HG02588 (cell line): Measurements from ENCODE around the gene ARL14EPL.
"Not testable (repeated sequence)": the region's sequence is repeated elsewhere in the genome, so short reads cannot be mapped to it uniquely, and the experiment has no call there.

ENCODE experiments used
- ATAC-seq: cut with Tn5 transposase; IDR thresholded peaks from one replicate; pipeline ENCODE4 v1.9.1; 2021; ENCODE audit warnings: mild to moderate bottlenecking, moderate library complexity; ENCODE audit not compliant: unreplicated experiment

Gene ARL14EPL

DNA sequence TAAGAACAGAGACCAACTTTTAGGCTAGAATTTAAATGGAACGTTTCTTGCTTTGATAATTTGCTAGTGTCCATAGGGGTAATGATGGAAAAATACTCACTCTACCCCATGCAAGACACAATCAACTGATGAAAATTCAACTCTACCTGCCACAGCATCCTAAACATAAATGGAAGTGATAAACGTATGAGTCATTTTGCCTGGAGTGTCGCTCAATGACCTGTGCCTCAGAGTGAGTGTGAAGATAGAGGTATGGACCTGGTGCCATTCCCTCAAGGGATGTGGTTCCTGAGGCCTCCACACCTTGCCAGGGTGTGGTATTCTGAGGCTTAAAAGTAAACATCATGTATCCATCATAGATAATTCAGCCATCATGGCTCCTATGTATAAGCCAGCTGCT, 14.0 kb downstream of the ARL14EPL start:
- no peak for ATAC-seq

DNA sequence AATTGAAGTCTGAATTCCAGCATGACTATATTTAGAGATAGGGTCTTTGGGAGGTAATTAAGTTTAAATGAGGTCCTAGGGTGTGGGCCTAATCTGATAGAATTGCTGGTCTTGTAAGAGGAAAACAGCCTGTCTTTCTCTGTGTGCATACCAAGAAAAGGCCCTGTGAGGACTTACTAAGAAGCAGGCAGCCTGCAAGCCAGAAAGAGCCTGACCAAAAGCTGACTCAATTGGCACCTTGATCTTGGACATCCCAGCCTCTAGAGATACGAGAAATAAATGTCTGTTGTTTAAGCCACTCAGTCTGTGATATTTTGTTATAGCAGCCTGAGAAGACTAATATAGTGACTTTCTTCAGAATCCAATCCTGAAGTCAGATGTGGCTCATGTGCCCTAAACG, 14.6 kb downstream of the ARL14EPL start:
- no peak for ATAC-seq

DNA sequence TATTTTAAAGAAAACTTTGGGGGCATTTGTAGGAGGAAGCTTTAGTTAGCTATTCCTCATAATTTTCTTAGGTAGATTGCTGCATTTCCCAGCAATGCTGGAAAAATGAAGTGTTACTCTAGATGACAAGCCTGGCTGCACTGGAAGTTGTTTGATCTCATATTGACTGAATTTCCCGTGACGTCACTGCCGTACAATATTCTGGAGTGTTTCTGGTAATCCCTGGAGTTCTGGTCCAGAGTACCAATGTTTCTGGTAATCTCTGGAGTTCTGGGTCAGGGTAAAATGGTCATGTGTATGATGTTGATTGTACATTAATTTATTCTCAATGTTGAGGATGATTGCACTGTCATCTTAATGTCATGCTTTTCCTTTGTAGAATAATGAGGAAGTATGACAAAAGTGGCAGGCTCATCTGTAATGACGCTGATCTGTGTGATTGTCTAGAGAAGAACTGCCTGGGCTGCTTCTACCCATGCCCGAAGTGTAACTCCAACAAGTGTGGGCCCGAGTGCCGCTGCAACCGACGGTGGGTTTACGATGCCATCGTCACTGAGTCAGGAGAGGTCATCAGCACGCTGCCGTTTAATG, 26.2 kb downstream of the ARL14EPL start:
- ATAC-seq, result no peak

DNA sequence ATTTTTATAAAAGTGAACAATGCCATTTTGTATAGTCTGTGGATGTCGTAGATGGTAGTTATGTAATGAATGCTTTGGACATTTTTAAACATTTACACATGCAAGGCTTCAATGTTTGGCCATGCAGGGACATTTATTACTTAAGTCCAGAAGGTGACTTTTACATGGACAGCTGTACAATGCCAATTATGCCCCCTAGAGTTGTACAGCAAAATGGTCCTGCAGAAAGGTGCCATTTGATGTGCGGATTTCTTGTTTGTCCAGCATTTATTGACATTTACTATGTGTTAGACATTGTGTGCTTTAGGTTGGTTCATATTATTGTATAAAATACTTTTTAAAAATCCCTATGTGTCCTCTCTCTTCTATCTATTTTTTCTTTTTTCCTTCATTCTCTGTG, 30.1 kb downstream of the ARL14EPL start:
- no peak for ATAC-seq

DNA sequence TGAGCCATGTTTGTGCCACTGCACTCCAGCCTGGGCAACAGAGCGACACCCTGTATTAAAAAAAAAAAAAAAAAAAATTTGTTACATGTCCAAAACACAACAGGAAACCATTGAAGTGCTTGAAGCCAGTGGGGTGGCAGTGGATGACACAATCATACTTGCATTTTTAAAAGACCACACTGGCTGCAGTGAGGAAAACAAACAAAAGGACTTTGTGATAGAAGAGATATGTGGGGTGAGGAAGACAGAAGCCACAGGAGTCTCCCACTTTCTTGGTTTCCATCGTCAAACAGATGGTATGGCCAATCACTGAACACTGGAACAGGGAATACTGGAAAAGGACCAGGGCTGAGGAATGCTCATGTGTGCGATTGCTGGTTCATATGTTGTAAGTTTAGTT, 31.7 kb downstream of the ARL14EPL start:
- ATAC-seq, result no peak

DNA sequence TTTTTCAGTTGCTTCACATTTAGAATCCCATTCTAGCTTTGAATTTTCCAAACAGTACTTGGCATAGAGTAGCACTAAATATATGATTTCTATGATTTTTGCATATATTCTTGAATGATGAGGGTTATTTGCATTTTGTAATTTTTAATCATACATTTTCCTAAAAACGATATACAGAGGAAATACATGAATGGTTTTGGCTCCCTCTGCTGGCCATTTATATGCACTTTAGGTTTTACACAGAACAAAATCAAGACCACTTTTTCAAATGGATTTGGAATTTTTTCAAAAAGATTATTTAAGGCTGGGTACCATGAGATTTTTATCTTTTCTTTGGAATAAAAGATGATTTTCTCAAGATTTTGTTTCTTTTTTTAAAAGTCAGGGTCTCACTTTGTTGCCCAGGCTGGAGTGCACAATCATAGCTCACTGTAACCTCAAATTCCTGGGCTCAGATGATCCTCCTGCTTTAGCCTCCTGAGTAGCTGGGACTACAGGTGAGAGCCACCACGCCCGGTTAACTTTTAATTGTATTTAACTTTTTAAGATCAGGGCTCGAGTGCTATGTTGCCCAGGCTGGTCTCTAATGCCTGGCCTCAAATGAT, 35.9 kb downstream of the ARL14EPL start:
- no peak for ATAC-seq

DNA sequence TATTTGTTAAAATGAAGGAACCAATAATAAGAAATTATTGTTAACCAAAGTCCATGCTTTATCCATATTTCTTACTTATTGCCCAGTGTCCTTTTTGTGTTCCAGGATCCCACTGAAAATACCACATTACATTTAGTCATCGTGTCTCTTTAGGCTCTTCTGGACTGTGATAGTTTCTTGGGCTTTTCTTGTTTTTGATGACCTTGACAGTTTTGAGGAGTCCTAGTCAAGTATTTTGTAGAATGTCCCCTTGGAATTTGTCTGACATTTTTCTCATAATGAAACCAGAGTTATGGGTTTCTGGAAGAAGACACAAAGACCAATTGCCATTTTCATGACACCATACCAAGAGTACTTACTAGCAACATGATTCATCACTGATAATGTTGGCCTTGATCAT, 38.9 kb downstream of the ARL14EPL start:
- ATAC-seq, result no peak

DNA sequence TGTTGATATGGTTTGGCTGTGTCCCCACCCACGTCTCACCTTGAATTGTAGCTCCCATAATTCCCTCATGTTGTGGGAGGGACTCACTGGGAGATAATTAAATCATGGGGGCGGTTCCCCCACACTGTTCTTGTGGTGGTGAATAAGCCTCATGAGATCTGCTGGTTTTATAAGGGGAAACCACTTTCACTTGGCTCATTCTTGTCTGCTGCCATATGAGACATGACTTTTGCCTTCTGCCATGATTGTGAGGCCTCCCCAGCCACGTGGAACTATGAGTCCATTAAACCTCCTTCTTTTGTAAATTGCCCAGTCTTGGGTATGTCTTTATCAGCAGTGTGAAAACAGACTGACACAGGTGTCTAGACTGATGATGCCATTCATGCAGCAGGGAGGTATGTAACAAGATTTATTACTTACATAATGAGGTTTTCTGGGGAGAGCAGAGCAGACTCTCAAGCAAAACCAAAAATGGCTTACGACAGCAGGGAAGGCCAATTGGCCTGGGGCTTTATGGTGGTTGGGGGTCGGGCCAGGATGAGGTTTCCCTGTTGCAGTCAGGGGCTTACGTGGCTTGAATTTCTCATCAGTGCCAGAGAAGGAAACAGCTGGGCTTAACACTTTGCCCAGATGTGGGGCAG, 43.0 kb downstream of the ARL14EPL start:
- ATAC-seq, result no peak

DNA sequence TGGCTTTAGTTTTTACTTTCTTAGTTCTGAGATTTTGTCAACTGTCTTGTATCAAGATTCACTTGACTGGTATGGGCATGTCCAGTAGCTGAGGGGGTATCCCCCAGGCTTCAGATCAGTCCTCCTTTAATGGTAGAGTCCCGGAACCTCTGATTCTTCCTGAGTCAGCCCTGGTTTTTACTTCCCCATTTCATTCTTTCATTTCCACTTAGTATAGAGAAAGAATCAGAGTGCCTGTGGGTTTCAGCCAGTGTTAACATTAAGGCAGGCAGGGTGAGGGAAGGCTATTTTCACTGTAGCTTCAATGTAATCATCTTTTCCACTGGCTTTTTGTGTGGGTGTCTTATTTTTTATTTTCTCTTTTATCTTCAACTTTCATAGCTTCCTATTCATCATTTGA, 44.2 kb downstream of the ARL14EPL start:
- ATAC-seq, result peak; percentile 100

DNA sequence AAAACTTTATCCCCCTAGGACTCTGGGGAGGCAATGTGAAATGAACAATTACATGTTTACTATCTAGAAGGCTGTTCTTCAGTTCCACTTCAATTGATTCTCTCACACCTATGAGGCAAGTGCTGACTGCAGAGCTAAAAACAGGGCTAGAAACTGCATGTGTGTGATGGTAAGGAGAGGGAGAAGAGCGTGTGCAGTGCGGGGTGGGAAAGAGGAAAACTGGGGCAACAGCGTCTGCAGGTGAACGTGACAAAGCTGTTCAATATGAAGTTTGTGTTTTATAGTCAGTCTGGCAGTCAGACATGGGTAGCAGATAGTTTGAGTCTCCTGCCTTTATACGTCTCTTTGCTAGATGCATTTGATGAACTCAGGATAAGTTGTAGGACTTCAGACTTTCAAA, 45.9 kb downstream of the ARL14EPL start:
- ATAC-seq, result no peak

DNA sequence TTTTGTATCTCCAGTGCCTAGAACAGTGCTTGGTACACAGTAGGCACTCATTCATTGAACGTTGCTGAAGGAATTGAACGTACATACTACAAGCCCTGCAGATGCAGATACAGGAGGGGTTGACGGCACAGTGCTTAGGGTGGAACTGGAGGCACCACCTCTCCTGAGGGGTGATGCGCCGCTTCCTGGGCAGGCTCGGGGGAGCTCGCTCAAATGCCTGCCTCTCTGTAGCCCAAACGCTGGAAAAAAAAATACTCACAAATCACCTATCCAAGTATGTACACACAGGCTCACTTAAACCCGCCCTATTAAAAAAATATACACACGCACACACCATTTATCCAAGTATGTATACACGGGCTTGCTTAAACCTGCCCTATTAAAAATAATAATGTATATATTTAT, 52.0 kb downstream of the ARL14EPL start:
- ATAC-seq, result peak; percentile 40

DNA sequence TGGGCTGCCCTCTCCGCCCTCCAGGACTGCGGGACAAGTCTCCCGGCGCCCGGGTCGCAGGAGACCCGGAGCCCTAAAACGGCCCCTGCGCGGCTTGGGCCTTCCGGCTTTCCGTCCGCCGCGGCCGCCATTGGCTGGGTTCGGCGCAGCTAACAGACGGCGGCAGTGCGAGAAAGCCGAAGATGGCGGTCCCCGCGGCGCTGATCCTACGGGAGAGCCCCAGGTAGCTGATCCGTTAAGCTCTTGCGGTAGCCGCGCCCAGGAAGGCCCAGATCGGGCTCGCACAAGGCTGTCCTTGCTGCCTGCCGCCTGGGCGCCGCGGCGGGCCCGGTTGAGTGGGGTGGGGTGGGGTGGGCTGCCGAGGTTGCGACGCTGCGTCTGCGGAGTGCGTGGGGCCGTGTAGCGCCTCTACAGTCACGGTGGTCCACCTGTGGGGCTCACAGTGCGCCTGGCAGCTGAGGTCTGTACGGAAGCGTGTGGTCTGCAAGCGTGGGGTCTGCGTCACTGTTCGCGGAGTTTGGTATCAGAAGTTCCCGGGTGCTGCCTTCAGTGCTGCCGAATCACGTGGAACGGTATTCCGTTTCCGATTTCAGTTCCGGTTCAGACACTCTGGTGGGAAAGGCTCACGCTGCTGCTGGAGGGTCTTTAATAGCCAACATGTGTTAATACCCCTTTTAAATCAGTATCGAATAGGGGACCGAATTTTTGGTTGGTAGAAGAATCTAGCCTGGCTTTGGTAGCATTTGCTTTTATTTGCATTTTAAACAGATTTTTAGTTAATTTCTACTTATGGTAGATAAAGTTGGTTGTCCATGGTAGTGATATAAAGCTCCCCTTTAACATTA, 52.8 kb downstream of the ARL14EPL start, which contains the start of gene COMMD10:
Gene COMMD10 (plus strand): TSS at position 155 of the 845 bp plus-strand sequence.
- ATAC-seq, result peak; percentile 84

DNA sequence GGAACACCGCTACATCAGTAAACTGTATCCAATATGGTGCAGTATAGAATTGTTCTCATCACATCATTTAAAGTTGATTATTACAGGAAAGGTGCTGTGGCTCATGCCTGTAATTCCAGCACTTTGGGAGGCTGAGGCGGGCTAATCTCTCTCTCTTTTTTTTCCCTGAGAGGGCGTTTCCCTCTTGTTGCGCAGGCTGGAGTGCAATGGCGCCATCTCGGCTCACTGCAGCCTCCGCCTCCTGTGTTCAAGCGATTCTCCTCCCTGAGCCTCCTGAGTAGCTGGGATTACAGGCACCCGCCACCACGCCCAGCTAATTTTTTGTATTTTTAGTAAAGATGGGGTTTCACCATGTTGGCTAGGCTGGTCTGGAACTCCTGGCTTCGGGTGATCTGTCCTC, 54.0 kb downstream of the ARL14EPL start:
- not testable (repeated sequence) for ATAC-seq

DNA sequence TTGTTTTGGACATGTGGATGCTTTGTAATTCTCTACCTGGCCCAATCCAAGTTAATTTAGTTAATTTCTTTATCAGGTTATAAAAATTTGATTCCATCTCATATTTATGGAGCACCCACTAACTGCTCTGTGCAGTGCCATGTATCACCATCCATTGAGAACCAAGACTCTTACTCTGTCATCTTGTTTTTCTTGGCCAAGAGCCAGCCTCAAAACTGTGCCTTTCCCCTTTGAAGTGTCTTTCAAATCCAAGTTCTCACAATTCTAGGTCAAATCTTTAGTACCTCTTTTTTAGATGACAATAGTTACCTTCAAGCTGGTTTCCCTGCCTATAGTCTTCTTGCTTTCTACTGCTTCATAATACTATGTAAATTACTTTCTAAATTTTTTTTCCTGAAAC, 55.8 kb downstream of the ARL14EPL start:
- ATAC-seq, result no peak

DNA sequence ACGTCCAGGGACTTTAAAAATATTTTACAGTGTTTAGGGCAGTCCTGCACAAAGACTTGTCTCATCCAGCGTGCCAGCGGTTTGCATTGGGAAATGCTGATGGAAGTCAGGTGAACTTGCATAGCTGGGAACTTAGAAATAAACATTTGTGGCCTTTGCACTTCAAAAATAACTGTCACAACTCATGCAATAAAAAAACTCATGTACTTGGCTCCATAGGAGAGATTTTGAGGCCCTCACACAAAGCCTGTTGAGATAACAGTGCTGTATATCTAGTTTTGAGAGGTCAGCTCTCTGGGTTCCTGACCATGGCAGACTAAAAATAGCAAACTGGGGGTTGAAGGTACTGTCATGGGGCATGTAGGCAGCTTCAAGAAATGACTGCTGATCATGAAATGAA, 58.0 kb downstream of the ARL14EPL start:
- ATAC-seq, result no peak

DNA sequence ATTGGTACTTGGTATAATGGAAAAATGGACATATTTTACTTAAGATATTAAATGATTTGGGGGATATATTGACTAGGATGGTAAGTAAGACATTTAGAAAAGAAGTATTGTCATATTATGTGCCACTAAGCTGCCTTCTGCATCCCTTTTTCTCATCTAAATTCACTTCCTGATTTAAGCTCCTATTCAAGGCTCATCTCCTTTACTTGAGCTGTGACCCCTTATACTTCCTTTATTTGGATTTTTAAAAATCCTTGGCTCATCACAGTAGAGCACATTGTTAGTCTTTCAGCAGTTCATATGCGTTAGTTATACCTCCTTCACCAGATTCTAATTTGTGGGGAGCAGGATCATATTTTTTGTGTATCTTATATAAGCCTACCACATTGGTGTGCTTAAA, 59.1 kb downstream of the ARL14EPL start:
- ATAC-seq, result no peak

DNA sequence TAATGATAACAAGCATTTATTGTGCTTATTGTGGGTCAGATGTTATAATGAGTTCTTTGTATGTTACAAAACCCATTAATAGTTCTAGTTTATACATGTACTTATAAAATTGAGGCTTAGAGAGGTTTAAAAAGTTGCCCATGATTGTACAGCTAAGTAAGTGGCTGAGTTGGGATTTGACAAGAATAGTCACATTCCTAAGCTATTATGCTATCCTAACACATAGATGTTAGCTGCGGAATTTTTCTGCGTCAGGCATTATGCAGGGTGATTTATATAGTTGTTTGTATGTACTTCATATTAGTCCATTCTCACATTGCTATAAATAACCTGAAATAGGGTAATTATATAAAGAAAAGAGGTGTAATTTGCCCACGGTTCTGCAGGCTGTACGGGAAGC, 65.0 kb downstream of the ARL14EPL start:
- no peak for ATAC-seq

DNA sequence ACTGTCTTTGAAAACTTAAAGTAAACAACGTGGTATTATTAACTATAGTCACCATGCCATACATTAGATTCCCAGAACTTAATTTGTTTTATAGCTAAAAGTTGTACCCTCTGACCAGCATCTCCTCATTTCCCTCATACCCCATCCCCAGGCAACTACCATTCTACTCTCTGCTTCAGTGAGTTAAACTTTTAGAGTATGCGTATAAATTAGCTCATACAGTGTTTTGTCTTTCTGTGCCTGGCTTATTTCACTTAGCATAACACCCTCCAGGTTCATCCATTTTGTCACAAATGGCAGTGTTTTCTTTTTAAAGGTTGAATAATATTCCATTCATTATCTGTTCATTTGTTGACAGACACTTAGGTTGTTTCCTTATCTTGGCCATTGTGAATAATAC, 66.7 kb downstream of the ARL14EPL start:
- no peak for ATAC-seq

DNA sequence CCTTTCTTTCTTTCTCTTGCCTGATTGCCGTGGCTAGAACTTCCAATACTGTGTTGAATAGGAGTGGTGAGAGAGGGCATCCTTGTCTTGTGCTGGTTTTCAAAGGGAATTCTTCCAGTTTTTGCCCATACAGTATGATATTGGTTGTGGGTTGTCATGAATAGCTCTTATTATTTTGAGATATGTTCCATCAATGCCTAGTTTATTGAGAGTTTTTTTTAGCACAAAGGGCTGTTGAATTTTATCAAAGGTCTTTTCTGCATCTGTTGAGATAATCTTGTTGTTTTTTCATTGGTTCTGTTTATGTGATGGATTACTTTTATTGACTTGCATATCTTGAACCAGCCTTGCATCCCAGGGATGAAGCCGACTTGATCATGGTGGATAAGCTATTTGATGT, 72.7 kb downstream of the ARL14EPL start:
- not testable (repeated sequence) for ATAC-seq
